GM23248 (cell line): Measurements from ENCODE around the gene RFT1. TPM values are rescaled to one million over a fixed set of nuclear protein-coding genes. Genes with fewer than 3 reads are reported as not detected.

Experiments used
- DNase-seq: peaks from one replicate; pipeline ENCODE4 v3.0.0-alpha.2; 2015
- H2AFZ ChIP-seq: fragments of 200-600 bp; sonication (generic); 2 replicates; pipeline ENCODE4 v1.6.1; 2016; ENCODE audit warnings: antibody characterized with exemption
- H3F3A ChIP-seq: fragments of 200-600 bp; sonication (generic); 2 replicates; pipeline ENCODE4 v1.6.1; 2016; ENCODE audit warnings: mild to moderate bottlenecking, antibody characterized with exemption, mixed run types; ENCODE audit not compliant: insufficient read depth
- H3K27ac ChIP-seq: fragments of 200-600 bp; sonication (generic); 2 replicates; pipeline ENCODE4 v1.5.1; 2016; ENCODE audit warnings: mild to moderate bottlenecking
- H3K27me3 ChIP-seq: fragments of 200-600 bp; sonication (generic); replicated peaks from 2 replicates; pipeline ENCODE4 v1.6.1; 2016; ENCODE audit warnings: mild to moderate bottlenecking; ENCODE audit not compliant: insufficient read depth
- H3K36me3 ChIP-seq: fragments of 200-600 bp; sonication (generic); 2 replicates; pipeline ENCODE4 v1.6.1; 2016; ENCODE audit warnings: low read depth, mild to moderate bottlenecking
- H3K4me1 ChIP-seq: fragments of 200-600 bp; sonication (generic); 2 replicates; pipeline ENCODE4 v1.6.1; 2016; ENCODE audit warnings: mild to moderate bottlenecking; ENCODE audit not compliant: insufficient read depth
- H3K4me2 ChIP-seq: fragments of 200-600 bp; sonication (generic); one replicate; pipeline ENCODE4 v1.6.1; 2016; ENCODE audit warnings: mild to moderate bottlenecking; ENCODE audit not compliant: unreplicated experiment
- H3K4me3 ChIP-seq: fragments of 200-600 bp; sonication (generic); 2 replicates; pipeline ENCODE4 v1.5.1; 2016; ENCODE audit warnings: mild to moderate bottlenecking
- H3K79me2 ChIP-seq: fragments of 200-600 bp; sonication (generic); 2 replicates; pipeline ENCODE4 v1.6.1; 2016; ENCODE audit warnings: mild to moderate bottlenecking; ENCODE audit not compliant: insufficient read depth
- H3K9ac ChIP-seq: fragments of 200-600 bp; sonication (generic); 2 replicates; pipeline ENCODE4 v1.6.1; 2016; ENCODE audit warnings: mild to moderate bottlenecking
- H3K9me2 ChIP-seq: fragments of 200-600 bp; sonication (generic); 2 replicates; pipeline ENCODE4 v1.6.1; 2016; ENCODE audit warnings: mixed run types, mild to moderate bottlenecking, moderate library complexity; ENCODE audit not compliant: insufficient read depth
- H3K9me3 ChIP-seq: fragments of 200-600 bp; sonication (generic); one replicate; pipeline ENCODE4 v1.6.1; 2017; ENCODE audit warnings: low read depth
- H4K20me1 ChIP-seq: fragments of 200-600 bp; sonication (generic); 2 replicates; pipeline ENCODE4 v1.6.0; 2016; ENCODE audit not compliant: insufficient read depth
- EZH2 ChIP-seq: fragments of 200-600 bp; sonication (generic); IDR thresholded peaks from 2 replicates; pipeline ENCODE4 v1.6.1; 2018; ENCODE audit warnings: antibody characterized with exemption, mild to moderate bottlenecking; ENCODE audit not compliant: insufficient read depth, poor library complexity, severe bottlenecking
- EZH2phosphoT487 ChIP-seq: fragments of 200-600 bp; sonication (generic); IDR thresholded peaks from 2 replicates; pipeline ENCODE4 v1.6.1; 2018; ENCODE audit warnings: antibody characterized with exemption, moderate library complexity, mild to moderate bottlenecking, low read depth; ENCODE audit not compliant: insufficient read depth
- WGBS, 2 experiments: methylation state at CpG; one replicate each; pipeline ENCODE4 v1.1.6; 2015 to 2017; ENCODE audit warnings: low lambda C conversion rate in 2 of 2, low coverage in 1 of 2; ENCODE audit errors: missing lambda C conversion rate in 2 of 2; 5-methylcytosine and 5-hydroxymethylcytosine counted together
- in situ Hi-C: fragments of 300-500 bp; cut with MboI; formaldehyde crosslinking; loops from 2 replicates; pipeline ENCODE4 v1.15.0; 2020
- polyA plus RNA-seq: library from polyadenylated mRNA; unstranded; fragments of >200 nt; fragmentation: Nextera tagmentation; extraction: Ambion mirVana; gene quantifications from 2 replicates; pipeline ENCODE4 v1.2.1, GENCODE V29; 2016
- total RNA-seq: library from RNA; depleted of rRNA; stranded (reverse); fragments of >200 nt; shearing (Covaris generic); gene quantifications from 2 replicates; pipeline ENCODE4 v1.2.3, GENCODE V29; 2014; rRNA removed

Gene RFT1, protein sequence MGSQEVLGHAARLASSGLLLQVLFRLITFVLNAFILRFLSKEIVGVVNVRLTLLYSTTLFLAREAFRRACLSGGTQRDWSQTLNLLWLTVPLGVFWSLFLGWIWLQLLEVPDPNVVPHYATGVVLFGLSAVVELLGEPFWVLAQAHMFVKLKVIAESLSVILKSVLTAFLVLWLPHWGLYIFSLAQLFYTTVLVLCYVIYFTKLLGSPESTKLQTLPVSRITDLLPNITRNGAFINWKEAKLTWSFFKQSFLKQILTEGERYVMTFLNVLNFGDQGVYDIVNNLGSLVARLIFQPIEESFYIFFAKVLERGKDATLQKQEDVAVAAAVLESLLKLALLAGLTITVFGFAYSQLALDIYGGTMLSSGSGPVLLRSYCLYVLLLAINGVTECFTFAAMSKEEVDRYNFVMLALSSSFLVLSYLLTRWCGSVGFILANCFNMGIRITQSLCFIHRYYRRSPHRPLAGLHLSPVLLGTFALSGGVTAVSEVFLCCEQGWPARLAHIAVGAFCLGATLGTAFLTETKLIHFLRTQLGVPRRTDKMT
- total RNA-seq (20.9 and 35.0 TPM in 2 replicates), polyA plus RNA-seq (35.7 and 43.8 TPM in 2 replicates)

DNA sequence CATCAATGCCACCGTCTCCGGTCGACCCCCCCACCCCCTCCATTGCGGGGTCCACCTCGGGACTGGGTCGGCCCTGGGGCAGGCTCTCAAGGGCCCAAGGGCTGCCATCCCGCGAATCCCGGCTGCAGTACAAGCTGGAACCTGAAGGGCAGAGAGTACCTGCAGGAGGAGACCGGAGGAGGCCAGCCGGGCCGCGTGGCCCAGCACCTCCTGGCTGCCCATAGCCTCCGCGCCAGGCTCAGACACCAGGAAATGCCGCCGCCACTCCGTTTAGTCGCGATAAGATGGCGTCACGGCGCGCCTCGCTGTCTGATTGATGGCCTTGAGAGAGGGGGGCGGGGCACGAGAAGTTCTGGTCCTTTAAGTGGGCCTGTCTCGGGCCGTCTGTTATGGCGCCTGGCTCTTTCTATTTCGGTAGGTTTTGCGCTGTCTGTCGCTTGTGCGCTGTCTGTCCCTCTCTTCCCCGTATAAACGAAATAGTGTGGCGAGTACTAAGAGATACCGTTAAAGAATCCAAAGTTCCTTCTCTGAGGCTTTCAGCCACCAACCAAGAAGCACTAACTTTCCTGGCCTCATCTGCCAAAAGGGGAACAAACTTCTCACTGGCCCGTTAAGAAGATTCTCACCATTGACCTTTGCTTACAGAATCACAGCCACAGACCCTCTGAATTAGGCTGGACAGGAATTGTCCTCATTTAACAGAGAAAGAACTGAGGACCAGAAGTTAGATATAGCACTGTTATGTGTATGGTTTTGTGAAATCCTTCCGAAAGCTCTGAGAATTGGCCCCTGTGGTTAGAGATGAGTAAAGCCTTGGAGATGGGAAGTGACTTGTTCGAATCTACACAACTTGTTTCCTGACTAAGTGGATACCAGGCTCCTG lies at the start of gene RFT1:
Gene RFT1 (minus strand): TSS at position 257 of the 883 bp plus-strand sequence. CDS start 35 bp downstream, at position 222.
- Histone ChIP-seq H3F3A (peaks cover 11% of the 10 kb centered on the region), H2AFZ (peak within 1 kb of the TSS; percentile 99), H3K9me2 (no peaks in the 10 kb centered on the region), H3K4me3 (peak within 1 kb of the TSS; percentile 99), H3K9ac (peak within 1 kb of the TSS; percentile 99), H3K79me2 (peaks cover 30% of the 10 kb centered on the region), H3K27me3 (no peaks in the 10 kb centered on the region), H4K20me1 (no peaks in the 10 kb centered on the region), H3K4me2 (peak within 1 kb of the TSS; percentile 99), H3K4me1 (peaks cover 14% of the 10 kb centered on the region), H3K9me3 (no peaks in the 10 kb centered on the region), H3K36me3 (peaks cover 3% of the 10 kb centered on the region), H3K27ac (peak within 1 kb of the TSS; percentile 98)
- DNase-seq, result peak; percentile 98
- TF ChIP-seq EZH2phosphoT487 (no peak), EZH2 (no peak)
- WGBS, 2 experiments, result 2 to 3% methylated on average over 34 to 38 of the region's 41 CpGs
- in situ Hi-C loops, result no loop called here

DNA sequence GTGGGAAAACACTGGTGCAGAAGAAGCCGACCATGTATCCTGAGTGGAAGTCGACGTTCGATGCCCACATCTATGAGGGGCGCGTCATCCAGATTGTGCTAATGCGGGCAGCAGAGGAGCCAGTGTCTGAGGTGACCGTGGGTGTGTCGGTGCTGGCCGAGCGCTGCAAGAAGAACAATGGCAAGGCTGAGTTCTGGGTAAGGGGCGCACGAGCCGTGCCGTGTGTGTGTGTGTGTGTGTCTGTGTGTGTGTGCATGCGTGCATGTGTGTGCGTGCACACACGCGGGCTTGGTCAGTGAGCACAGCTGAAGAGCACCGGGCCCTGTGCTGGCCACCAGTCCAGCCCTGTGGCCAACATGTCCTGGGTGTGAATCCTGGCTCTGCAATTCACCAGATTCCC lies 49.3 kb upstream of the RFT1 start:
- no peaks in the 10 kb centered on the region for H3K9me2 ChIP-seq
- H3K9me3 ChIP-seq, result no peaks in the 10 kb centered on the region
- H4K20me1 ChIP-seq, result no peaks in the 10 kb centered on the region
- H3K27me3 ChIP-seq, result no peaks in the 10 kb centered on the region
- no peaks in the 10 kb centered on the region for H3F3A ChIP-seq
- DNase-seq, result no peak
- no peaks in the 10 kb centered on the region for H3K4me1 ChIP-seq
- in situ Hi-C loops, result no loop called here
- no peak overlapping the region for H3K4me2 ChIP-seq
- no peaks in the 10 kb centered on the region for H3K36me3 ChIP-seq
- no peak overlapping the region for H3K4me3 ChIP-seq
- H2AFZ ChIP-seq, result no peak overlapping the region
- TF ChIP-seq EZH2phosphoT487 (no peak), EZH2 (no peak)
- 93 to 96% methylated on average over 19 to 20 of the region's 20 CpGs for WGBS, 2 experiments
- H3K9ac ChIP-seq, result no peak overlapping the region
- no peaks in the 10 kb centered on the region for H3K79me2 ChIP-seq
- no peak overlapping the region for H3K27ac ChIP-seq

DNA sequence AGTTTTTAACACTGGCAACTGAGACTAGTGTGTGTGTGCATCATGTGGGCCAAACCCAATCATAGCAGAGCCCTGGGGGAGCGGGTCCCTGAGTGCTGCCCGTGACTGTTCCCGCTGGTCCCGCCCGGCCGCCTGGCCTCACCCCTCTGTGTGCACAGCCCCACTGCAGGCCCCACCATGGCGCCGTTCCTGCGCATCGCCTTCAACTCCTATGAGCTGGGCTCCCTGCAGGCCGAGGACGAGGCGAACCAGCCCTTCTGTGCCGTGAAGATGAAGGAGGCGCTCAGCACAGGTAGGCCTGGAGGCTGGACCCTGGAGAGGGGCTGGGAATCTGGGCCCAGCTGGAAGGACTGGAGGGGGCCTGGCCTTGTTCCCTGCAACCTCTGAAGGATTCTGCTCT lies 48.0 kb upstream of the RFT1 start:
- no peaks in the 10 kb centered on the region for H4K20me1 ChIP-seq
- no peak overlapping the region for H3K27ac ChIP-seq
- H3K4me1 ChIP-seq, result no peaks in the 10 kb centered on the region
- H3K79me2 ChIP-seq, result no peaks in the 10 kb centered on the region
- WGBS, 2 experiments, result 98 to 99% methylated on average over 15 of the region's 15 CpGs
- no peaks in the 10 kb centered on the region for H3K36me3 ChIP-seq
- H3K9me2 ChIP-seq, result no peaks in the 10 kb centered on the region
- no peak overlapping the region for H2AFZ ChIP-seq
- TF ChIP-seq EZH2, result no peak
- no peak for TF ChIP-seq EZH2phosphoT487
- H3K4me3 ChIP-seq, result no peak overlapping the region
- in situ Hi-C loops, result no loop called here
- no peak overlapping the region for H3K9ac ChIP-seq
- H3K9me3 ChIP-seq, result no peaks in the 10 kb centered on the region
- no peaks in the 10 kb centered on the region for H3K27me3 ChIP-seq
- DNase-seq, result no peak
- no peak overlapping the region for H3K4me2 ChIP-seq
- no peaks in the 10 kb centered on the region for H3F3A ChIP-seq
